ENCODE data around the gene DSCAM.

GRCh38 chr21:40215941-40216340 is 631.0 kb downstream of the DSCAM start:
- TF ChIP-seq, protein P1, sequence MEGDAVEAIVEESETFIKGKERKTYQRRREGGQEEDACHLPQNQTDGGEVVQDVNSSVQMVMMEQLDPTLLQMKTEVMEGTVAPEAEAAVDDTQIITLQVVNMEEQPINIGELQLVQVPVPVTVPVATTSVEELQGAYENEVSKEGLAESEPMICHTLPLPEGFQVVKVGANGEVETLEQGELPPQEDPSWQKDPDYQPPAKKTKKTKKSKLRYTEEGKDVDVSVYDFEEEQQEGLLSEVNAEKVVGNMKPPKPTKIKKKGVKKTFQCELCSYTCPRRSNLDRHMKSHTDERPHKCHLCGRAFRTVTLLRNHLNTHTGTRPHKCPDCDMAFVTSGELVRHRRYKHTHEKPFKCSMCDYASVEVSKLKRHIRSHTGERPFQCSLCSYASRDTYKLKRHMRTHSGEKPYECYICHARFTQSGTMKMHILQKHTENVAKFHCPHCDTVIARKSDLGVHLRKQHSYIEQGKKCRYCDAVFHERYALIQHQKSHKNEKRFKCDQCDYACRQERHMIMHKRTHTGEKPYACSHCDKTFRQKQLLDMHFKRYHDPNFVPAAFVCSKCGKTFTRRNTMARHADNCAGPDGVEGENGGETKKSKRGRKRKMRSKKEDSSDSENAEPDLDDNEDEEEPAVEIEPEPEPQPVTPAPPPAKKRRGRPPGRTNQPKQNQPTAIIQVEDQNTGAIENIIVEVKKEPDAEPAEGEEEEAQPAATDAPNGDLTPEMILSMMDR (conservative IDR thresholded peaks at IDR 0.05; ENCODE audit: low read depth in 2 of 2): no peak
- no peak for TF ChIP-seq CREB1 (CRISPR knock-in tag; IDR thresholded peaks at IDR 0.05; ENCODE audit: low read depth)
- no peak for TF ChIP-seq ZNF331 (CRISPR knock-in tag; IDR thresholded peaks at IDR 0.05; ENCODE audit: low read depth)

Measured in GM23338 (cell line).